ENCODE measurements around the gene TMX3. TPM values are rescaled to one million over a fixed set of nuclear protein-coding genes. Genes with fewer than 3 reads are reported as not detected.

Gene TMX3
- total RNA-seq, 1 donor from 2014 or later, result 89.6 TPM

DNA sequence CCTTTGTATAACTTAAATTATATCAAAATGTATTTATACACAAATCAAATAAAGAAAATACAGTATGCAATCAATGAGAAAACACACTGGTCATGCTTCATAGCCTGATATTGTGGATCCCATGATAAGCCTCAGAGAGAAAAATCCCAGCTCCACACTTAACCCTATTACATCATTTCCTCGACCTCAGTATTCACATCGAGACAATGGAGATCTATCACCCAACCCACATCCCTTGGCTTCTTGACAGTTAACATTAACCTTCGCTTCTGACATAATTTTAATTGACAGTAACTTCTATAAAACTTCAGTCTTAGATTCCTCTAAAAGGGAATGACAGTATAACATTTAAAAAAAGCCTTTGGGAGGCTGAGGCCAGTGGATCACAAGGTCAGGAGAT lies 11.6 kb downstream of the TMX3 start:
- peaks cover 6% of the 10 kb centered on the region for H4K20me1 ChIP-seq (ENCODE audit: low read depth)
- no peaks in the 10 kb centered on the region for H3K4me1 ChIP-seq
- H3K9ac ChIP-seq, result no peak overlapping the region
- H3K4me3 Mint-ChIP-seq, result no peak overlapping the region
- H3K4me3 ChIP-seq, result no peak overlapping the region
- no peak overlapping the region for H2AFZ ChIP-seq (replicated peaks)
- TF ChIP-seq EZH2 (IDR thresholded peaks at IDR 0.05) (no peak), EZH2phosphoT487 (IDR thresholded peaks at IDR 0.05) (no peak), CTCF (IDR thresholded peaks at IDR 0.05) (no peak)
- no peaks in the 10 kb centered on the region for H3K27me3 Mint-ChIP-seq (ENCODE audit: insufficient read depth, low read depth)
- H3K27ac Mint-ChIP-seq, result no peak overlapping the region
- H3K27me3 ChIP-seq, result no peaks in the 10 kb centered on the region
- H3F3A ChIP-seq (ENCODE audit: low read depth), result no peaks in the 10 kb centered on the region
- no peaks in the 10 kb centered on the region for H3K9me3 ChIP-seq (ENCODE audit: low read depth)
- no peaks in the 10 kb centered on the region for H3K4me1 Mint-ChIP-seq
- no peaks in the 10 kb centered on the region for H3K9me3 Mint-ChIP-seq
- no peak overlapping the region for H3K4me2 ChIP-seq
- H3K36me3 ChIP-seq, result peaks cover 26% of the 10 kb centered on the region
- peaks cover 78% of the 10 kb centered on the region for H3K79me2 ChIP-seq (ENCODE audit: low read depth)
- H3K36me3 Mint-ChIP-seq, result peaks cover 35% of the 10 kb centered on the region
- no peak overlapping the region for H3K27ac ChIP-seq
- DNase-seq (ENCODE audit: low spot score), result no peak

DNA sequence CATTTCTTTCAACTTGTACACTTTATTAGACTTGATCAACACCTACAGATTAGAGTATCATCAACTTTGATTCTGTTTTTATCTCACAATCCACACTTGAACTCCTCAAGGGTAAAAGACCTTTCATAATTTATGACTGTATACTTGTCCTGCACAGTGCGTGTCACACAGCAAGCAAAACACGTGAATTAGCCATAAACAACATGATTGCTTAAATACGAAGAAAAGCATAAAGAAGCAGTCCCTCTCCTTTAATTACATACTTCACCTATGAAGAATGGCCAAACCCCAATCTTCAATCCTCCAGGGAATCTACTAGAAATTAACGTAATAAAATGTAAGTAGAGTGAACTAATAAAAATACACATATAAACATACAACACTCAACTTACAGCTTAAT lies 13.6 kb downstream of the TMX3 start:
- peaks cover 3% of the 10 kb centered on the region for H4K20me1 ChIP-seq (ENCODE audit: low read depth)
- H3K4me3 ChIP-seq, result no peak overlapping the region
- H3K4me2 ChIP-seq, result no peak overlapping the region
- H3K4me1 Mint-ChIP-seq, result no peaks in the 10 kb centered on the region
- no peak overlapping the region for H3K4me3 Mint-ChIP-seq
- no peaks in the 10 kb centered on the region for H3K9me3 ChIP-seq (ENCODE audit: low read depth)
- no peaks in the 10 kb centered on the region for H3K27me3 ChIP-seq
- H3K27ac ChIP-seq, result no peak overlapping the region
- no peaks in the 10 kb centered on the region for H3K27me3 Mint-ChIP-seq (ENCODE audit: insufficient read depth, low read depth)
- peaks cover 63% of the 10 kb centered on the region for H3K79me2 ChIP-seq (ENCODE audit: low read depth)
- H3K9me3 Mint-ChIP-seq, result no peaks in the 10 kb centered on the region
- H3K9ac ChIP-seq, result no peak overlapping the region
- no peak overlapping the region for H2AFZ ChIP-seq (replicated peaks)
- H3F3A ChIP-seq (ENCODE audit: low read depth), result no peaks in the 10 kb centered on the region
- no peak for DNase-seq (ENCODE audit: low spot score)
- H3K4me1 ChIP-seq, result no peaks in the 10 kb centered on the region
- H3K27ac Mint-ChIP-seq, result no peak overlapping the region
- peaks cover 34% of the 10 kb centered on the region for H3K36me3 Mint-ChIP-seq
- TF ChIP-seq EZH2phosphoT487 (IDR thresholded peaks at IDR 0.05) (no peak), CTCF (IDR thresholded peaks at IDR 0.05) (no peak), EZH2 (IDR thresholded peaks at IDR 0.05) (no peak)
- peaks cover 34% of the 10 kb centered on the region for H3K36me3 ChIP-seq

GRCh38 chr18:68699043-68699442 lies 15.9 kb downstream of the TMX3 start:
- TF ChIP-seq EZH2phosphoT487 (IDR thresholded peaks at IDR 0.05) (no peak), EZH2 (IDR thresholded peaks at IDR 0.05) (no peak), CTCF (IDR thresholded peaks at IDR 0.05) (no peak)
- H3K4me2 ChIP-seq, result no peak overlapping the region
- Mint-ChIP-seq H3K27ac (no peak overlapping the region), H3K9me3 (no peaks in the 10 kb centered on the region), H3K27me3 (ENCODE audit: insufficient read depth, low read depth) (no peaks in the 10 kb centered on the region), H3K4me1 (no peaks in the 10 kb centered on the region), H3K4me3 (no peak overlapping the region), H3K36me3 (peaks cover 35% of the 10 kb centered on the region)
- H4K20me1 ChIP-seq (ENCODE audit: low read depth), result peaks cover 3% of the 10 kb centered on the region
- H3F3A ChIP-seq (ENCODE audit: low read depth), result no peaks in the 10 kb centered on the region
- no peak overlapping the region for H3K4me3 ChIP-seq
- no peak overlapping the region for H2AFZ ChIP-seq (replicated peaks)
- H3K79me2 ChIP-seq (ENCODE audit: low read depth), result peaks cover 48% of the 10 kb centered on the region
- no peak overlapping the region for H3K27ac ChIP-seq
- no peaks in the 10 kb centered on the region for H3K9me3 ChIP-seq (ENCODE audit: low read depth)
- H3K9ac ChIP-seq, result no peak overlapping the region
- H3K36me3 ChIP-seq, result peaks cover 20% of the 10 kb centered on the region
- H3K27me3 ChIP-seq, result no peaks in the 10 kb centered on the region
- no peak for DNase-seq (ENCODE audit: low spot score)
- H3K4me1 ChIP-seq, result no peaks in the 10 kb centered on the region

All from neural progenitor cell (in vitro differentiated cells).